Stimulated activated CD4-positive, alpha-beta T cell treated with anti-CD3 and anti-CD28 coated beads, Interleukin-12 subunit alpha, Interleukin-12 subunit beta, amount 100 ng/mL, for 4 hours (primary cell): Measurements from ENCODE around the gene FCHO1.
"Not testable (repeated sequence)": the region's sequence is repeated elsewhere in the genome, so short reads cannot be mapped to it uniquely, and the experiment has no call there.

Experiments used
- DNase-seq: peaks from one replicate; pipeline ENCODE4 v3.0.0-alpha.2; 2020

The FCHO1 gene

GRCh38 chr19:17796013-17796837, 44.9 kb downstream of the FCHO1 start:
- DNase-seq: no peak

GRCh38 chr19:17796838-17797423, 45.7 kb downstream of the FCHO1 start:
- DNase-seq: no peak

GRCh38 chr19:17797424-17798201, 46.3 kb downstream of the FCHO1 start:
- DNase-seq: peak; percentile 42

GRCh38 chr19:17798599-17798998, 47.3 kb downstream of the FCHO1 start:
- DNase-seq: not testable (repeated sequence)

GRCh38 chr19:17802137-17802858, 51.0 kb downstream of the FCHO1 start:
- DNase-seq: no peak

- DNase-seq: no peak
These were observed 52.1 kb downstream of the FCHO1 start for GRCh38 chr19:17803264-17803896.

GRCh38 chr19:17805427-17805826, 54.1 kb downstream of the FCHO1 start:
- no peak for DNase-seq

- DNase-seq: no peak
These were observed 55.7 kb downstream of the FCHO1 start for GRCh38 chr19:17806945-17807344.

- no peak for DNase-seq
These were observed 56.5 kb downstream of the FCHO1 start for GRCh38 chr19:17807731-17808316.

- no peak for DNase-seq
These were observed 59.8 kb downstream of the FCHO1 start for GRCh38 chr19:17811103-17811502.

- no peak for DNase-seq
These were observed 60.4 kb downstream of the FCHO1 start for GRCh38 chr19:17811681-17812080.

- DNase-seq: no peak
These were observed 60.8 kb downstream of the FCHO1 start for GRCh38 chr19:17812099-17812498.

- DNase-seq: no peak
These were observed 66.5 kb downstream of the FCHO1 start for GRCh38 chr19:17817668-17818363.

GRCh38 chr19:17821190-17821589, 69.9 kb downstream of the FCHO1 start, which contains the start of gene INSL3:
Gene INSL3, minus strand, starts transcription at chr19:17821519. Its CDS starts 13 bp downstream, at chr19:17821506.
- DNase-seq: no peak

GRCh38 chr19:17824339-17824738, 73.1 kb downstream of the FCHO1 start:
- no peak for DNase-seq

GRCh38 chr19:17826508-17827056, 75.3 kb downstream of the FCHO1 start:
- no peak for DNase-seq

GRCh38 chr19:17829855-17830566, 78.7 kb downstream of the FCHO1 start:
- no peak for DNase-seq

GRCh38 chr19:17830567-17831418, 79.5 kb downstream of the FCHO1 start:
- no peak for DNase-seq

GRCh38 chr19:17831419-17831888, 80.2 kb downstream of the FCHO1 start:
- no peak for DNase-seq
